A172 (cell line): ENCODE data around the gene YAF2. TPM values are rescaled to one million over a fixed set of nuclear protein-coding genes. Genes with fewer than 3 reads are reported as not detected.
"Not testable (repeated sequence)": the region's sequence is repeated elsewhere in the genome, so short reads cannot be mapped to it uniquely, and the experiment has no call there.

Experiments
- DNase-seq: peaks from one replicate; pipeline ENCODE4 v3.0.0-alpha.2; 2015; ENCODE audit warnings: low spot score
- total RNA-seq: library from RNA; depleted of rRNA; stranded (reverse); fragments of >200 nt; shearing (Covaris generic); gene quantifications from 2 replicates; pipeline ENCODE4 v1.2.3, GENCODE V29; 2014

The YAF2 gene
- total RNA-seq, 1 experiment from 2014 or later, result 21.2 TPM

GRCh38 chr12:42255221-42255865, 17.3 kb upstream of the YAF2 start:
- no peak for DNase-seq

DNA sequence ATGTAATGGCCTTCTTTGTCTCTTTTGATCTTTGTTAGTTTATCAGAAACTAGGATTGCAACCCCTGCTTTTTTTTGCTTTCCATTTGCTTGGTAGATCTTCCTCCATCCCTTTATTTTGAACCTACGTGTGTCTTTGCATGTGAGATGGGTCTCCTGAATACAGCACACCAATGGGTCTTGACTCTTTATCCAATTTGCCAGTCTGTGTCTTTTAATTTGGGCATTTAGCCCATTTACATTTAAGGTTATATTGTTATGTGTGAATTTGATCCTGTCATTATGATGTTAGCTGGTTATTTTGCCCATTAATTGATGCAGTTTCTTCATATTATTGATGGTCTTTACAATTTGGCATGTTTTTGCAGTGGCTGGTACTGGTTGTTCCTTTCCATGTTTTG, 14.6 kb upstream of the YAF2 start:
- not testable (repeated sequence) for DNase-seq

GRCh38 chr12:42249033-42249432, 11.0 kb upstream of the YAF2 start:
- not testable (repeated sequence) for DNase-seq

DNA sequence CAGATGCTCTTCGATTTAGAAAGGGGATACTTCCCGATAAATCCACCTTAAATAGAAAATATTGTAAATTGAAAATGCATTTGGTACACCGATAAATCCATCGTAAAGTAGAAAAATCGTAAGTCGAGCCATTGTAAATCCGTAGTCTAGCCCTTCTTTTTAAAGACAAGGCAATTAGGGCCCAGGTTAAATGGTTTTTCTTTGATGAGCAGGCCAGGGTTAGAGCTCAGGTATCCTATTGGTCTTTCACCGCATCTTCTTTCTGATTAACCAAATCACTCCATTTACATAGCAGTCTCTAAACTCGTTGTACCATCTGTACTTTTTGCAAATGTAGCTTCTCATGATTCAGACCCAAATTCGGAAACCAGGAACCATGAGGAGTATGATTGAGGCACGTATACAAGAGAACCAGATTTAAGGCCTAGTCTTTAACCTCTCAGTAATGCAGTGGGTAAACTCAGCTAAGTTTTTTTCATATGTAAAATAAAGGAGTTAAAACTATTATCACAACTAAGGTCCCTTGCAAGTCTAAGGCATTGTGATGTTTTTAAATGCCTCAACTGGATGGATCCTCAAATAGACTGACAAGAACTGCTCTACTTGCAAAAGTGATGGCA, 2.2 kb upstream of the YAF2 start:
- no peak for DNase-seq

- DNase-seq, result no peak
Observed at GRCh38 chr12:42237853-42238239, 202 bp downstream of the YAF2 start.

DNA sequence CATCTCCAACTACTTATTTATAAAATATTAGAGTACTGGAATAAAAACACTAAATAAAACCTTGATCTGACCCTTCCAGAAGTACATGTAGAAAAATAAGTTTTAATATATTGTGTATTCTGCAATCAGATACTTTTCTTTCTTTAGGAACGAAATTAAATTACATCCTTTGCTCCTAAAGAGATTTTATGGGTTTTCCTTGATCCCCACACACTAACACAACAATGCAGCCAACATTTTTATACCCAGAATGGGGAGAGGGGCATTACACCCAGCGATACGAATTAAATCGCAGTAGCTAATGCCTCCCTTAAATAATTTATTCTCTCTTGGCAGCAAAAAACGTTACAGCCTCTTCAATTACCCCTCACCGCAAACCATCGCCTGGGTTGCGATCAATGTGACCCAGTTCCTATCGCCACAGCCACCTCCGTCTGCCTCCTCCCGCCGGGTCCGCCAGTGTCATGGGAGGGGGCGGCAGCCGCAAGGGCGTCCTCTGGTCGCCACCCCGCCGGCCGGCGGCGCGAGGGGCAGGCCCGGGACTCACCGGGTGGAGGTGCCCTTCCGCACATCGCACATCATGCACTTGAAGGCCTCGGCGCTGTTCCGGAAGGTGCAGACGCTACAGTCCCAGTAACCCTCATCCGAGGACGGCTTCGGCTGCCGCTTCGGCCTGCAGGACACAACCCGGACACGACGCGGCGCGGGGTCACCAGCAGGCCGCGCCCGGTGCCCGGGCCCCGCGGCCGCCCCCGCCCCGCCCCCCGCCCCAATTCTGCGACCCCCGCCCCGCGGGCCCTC, 796 bp downstream of the YAF2 start:
- peak; percentile 47 for DNase-seq

DNA sequence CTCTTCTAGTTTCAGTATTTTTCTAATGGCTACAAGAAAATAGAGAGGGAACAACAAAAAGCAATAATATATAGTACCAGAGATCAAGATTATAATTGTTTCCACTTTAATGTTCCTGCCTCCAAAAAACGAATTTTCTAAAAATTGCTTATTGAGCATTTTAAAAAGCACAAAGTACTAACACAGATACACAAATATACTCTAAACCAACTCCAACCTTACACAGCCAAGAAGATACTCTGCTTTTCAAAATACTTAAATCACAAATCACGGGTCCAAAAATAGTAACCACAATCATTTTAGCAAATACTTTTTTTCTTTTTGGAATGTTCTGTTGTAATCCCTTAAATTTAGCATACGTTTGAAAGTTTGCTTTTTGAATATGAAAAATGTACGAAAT, 2.0 kb downstream of the YAF2 start:
- no peak for DNase-seq

GRCh38 chr12:42235426-42235825, 2.6 kb downstream of the YAF2 start:
- DNase-seq, result no peak

DNA sequence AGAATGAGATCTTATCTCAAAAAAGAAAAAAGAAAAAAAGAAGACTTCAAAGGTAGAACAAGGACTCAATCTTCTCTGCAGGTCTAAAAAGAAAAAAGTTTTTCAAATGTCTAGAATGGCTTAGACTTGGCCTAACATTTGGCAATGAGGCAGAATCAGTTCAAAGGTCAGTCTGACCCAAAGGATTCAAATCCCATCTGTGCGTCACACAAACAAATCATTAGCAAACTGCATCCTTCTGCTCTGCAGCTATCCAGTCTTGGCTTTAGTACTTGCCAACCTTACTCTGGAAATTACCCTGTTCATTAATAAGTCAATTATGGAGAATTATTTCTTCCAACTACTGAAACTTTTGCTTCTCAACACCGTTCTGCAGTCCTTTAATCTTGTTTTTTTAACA, 3.1 kb downstream of the YAF2 start:
- DNase-seq, result no peak

DNA sequence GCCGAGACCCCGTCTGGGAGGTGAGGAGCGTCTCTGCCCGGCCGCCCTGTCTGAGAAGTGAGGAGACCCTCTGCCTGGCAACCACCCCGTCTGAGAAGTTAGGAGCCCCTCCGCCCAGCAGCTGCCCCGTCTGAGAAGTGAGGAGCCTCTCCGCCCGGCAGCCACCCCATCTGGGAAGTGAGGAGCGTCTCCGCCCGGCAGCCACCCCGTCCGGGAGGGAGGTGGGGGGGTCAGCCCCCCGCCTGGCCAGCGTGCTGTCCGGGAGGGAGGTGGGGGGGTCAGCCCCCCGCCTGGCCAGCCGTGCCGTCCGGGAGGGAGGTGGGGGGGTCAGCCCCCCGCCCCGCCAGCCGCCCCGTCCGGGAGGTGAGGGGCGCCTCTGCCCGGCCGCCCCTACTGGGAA, 10.5 kb downstream of the YAF2 start:
- not testable (repeated sequence) for DNase-seq

DNA sequence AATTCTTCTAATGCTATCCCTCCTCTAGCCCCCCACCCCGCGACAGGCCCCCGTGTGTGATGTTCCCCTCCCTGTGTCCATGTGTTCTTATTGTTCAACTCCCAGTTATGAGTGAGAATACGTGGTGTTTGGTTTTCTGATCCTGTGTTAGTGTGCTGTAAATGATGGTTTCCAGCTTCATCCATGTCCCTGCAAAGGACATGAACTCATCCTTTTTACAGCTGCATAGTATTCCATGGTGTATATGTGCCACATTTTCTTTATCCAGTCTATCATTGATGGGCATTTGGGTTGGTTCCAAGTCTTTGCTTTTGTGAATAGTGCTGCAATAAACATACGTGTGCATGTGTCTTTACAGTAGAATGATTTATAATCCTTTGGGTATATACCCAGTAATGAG, 13.5 kb downstream of the YAF2 start:
- not testable (repeated sequence) for DNase-seq

DNA sequence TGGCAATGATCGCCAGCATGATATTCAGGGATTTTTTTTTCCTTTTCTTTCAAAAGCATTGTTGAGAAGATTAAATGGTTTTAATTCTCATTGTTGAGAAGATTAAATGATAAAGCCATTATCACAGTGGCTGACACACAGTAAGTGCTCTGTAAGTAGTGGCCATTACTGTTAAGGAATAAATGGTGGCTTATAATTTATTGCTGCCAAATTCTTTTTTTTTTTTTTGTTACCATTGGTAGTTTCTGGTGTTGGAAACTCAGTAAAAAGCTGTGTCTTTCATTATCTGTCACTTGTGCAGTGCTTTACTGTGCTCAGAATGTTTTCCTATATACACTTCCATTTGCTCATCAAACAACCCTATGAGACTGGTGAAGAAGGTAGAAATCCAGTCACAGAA, 15.3 kb downstream of the YAF2 start:
- DNase-seq, result no peak

DNA sequence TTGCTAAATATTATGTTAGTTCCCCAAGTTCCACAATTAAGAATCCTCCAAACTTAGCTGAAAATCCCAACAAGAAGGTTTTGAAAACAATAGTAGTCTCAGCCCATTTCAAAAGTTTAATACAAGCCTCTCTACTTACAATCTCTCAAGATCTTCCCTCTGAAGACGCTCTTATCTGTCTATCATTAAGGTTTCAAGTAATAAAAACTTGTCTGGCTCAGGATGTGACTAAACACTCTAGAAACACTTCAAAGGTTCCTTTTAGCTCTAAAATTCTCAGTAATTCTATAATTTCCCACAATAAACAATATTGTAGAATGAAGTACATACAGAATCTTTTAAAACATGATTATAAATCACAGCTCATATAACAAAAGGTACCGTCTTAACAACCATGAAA, 16.3 kb downstream of the YAF2 start:
- no peak for DNase-seq

- no peak for DNase-seq
Observed at GRCh38 chr12:42217656-42218055, 20.4 kb downstream of the YAF2 start.

DNA sequence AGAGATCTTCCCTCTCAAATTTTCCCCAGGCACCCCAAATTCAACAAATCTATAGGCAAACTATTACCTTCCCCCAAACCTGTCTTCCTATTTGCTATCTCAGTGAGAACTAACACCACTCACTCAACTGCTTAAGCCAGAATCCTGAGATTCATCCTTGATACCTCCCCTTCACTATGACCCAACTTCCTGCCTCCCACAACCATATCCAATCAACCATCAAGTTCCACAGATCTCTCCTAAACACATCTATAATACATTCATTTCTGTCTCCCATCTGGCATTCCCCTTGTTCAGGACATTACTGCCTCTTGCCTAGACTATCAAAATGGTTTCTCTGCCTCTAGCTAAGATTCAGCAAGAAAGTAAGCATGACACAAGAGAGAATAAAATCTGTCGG, 21.3 kb downstream of the YAF2 start:
- no peak for DNase-seq

- DNase-seq, result not testable (repeated sequence)
Observed at GRCh38 chr12:42215759-42216158, 22.3 kb downstream of the YAF2 start.

DNA sequence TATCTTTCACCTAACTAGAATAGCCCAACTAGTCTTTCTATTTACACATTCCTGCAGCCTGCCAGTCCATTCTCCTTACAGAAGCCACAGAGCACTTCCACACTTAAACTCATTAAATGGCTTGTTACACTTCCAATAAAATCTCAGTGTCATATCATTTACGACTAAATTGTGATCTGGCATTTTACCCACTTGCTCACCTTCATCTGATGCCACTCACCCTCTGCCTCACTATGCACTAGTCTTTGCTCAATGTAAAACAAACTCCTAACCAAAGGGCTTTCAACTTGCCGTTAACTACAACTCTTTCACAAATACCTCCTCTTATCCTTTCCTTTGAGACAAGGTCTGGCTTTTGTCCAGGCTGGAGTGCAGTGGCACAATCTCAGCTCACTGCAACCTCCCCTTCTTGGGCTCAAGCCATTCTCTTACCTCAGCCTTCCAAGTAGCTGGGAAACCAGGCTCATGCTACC, 24.1 kb downstream of the YAF2 start:
- DNase-seq, result no peak

DNA sequence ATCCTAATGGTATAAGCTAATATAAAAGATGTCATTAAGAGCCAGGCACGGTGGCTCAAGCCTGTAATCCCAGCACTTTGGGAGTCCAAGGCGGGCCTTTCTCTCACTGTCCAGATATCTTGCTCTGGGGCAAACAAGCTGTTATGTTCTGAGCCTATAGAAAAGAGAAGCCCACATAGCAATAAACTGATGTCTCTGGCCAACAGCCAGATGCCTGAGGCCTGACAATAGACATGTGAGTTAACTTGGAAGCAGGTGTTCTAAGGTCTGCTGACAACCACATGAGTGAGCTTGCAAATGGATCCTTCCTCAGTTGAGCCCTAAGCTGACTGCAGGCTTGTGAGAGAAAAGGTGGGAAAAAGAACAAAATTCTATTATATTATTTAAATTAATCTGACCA, 25.0 kb downstream of the YAF2 start:
- DNase-seq, result no peak

DNA sequence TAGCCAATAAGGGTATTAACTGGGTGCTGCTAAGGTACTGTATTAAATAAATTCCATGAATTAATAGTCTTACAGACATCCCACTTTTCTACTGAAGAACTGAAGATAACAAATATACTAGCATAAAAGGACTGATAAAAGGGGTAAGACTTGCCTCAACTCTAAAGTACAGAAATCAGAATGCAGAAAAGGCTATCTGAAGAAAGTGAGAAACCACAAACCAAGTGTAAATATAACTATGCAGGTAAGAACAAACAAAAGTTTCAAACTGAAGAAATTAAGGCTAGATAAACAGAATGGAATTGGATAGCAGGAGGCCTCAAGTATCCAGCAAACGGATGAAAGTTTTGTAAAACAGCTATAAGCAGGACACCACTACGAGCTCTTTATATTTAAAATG, 29.5 kb downstream of the YAF2 start:
- no peak for DNase-seq

GRCh38 chr12:42204819-42205218, 33.2 kb downstream of the YAF2 start:
- DNase-seq, result no peak

GRCh38 chr12:42204362-42204761, 33.7 kb downstream of the YAF2 start:
- no peak for DNase-seq

- no peak for DNase-seq
Observed at GRCh38 chr12:42201063-42201462, 37.0 kb downstream of the YAF2 start.

DNA sequence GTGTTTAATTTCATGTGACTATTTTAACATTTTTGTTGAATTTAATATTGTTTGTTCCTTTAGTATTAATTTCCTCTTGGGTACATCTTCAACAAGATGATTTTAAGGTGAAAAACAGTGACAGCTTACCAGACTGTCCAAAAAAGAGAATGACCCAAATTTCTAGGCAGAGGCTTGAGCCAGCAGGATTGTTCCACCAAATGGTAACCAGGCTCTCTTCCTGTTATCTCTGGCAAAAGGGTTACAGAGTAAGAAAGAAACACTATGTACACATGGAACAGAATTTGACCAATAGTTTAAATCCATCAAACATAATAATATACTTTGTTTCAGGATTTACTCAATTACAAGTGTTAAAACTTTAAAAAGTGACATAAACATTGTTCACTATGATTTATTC, 39.0 kb downstream of the YAF2 start:
- no peak for DNase-seq
